PC-3 (cell line): ENCODE data around the gene IQGAP3.

Experiments
- CTCF ChIP-seq: fragments of 300-600 bp; sonication (generic); conservative IDR thresholded peaks from 2 replicates; pipeline ENCODE4 v1.5.1; 2017; ENCODE audit warnings: antibody characterized with exemption, low read depth, mild to moderate bottlenecking, low read length
- EZH2 ChIP-seq: fragments of 300-600 bp; sonication (generic); IDR thresholded peaks from one replicate; pipeline ENCODE4 v1.6.1; 2017; ENCODE audit warnings: antibody characterized with exemption, mild to moderate bottlenecking, low read length; ENCODE audit not compliant: unreplicated experiment
- EZH2phosphoT487 ChIP-seq: fragments of 300-600 bp; sonication (generic); IDR thresholded peaks from 2 replicates; pipeline ENCODE4 v1.6.1; 2018; ENCODE audit warnings: mild to moderate bottlenecking, antibody characterized with exemption, low read length, borderline replicate concordance

- TF ChIP-seq CTCF (no peak), EZH2phosphoT487 (no peak), EZH2 (no peak)
These were observed 61.7 kb downstream of the IQGAP3 start for GRCh38 chr1:156510709-156511108.
